HCT116 (cell line): Measurements from ENCODE around the gene TMEM147. TPM values are rescaled to one million over a fixed set of nuclear protein-coding genes. Genes with fewer than 3 reads are reported as not detected.

Experiments
- ATAC-seq: fragments of 200-7000 bp; cut with Tn5 transposase; 2 replicates; pipeline ENCODE4 v1.9.1; 2020; ENCODE audit warnings: mild to moderate bottlenecking, moderate library complexity
- BruUV-seq: library from RNA; stranded (reverse); fragments of 400-500 nt; replicated peaks from 2 replicates; lab custom pipeline; 2021; lab: Mats Ljungman, UMichigan
- CTCF ChIA-PET: fragments of 300-600 bp; sonication (Branson Sonifier 250); formaldehyde crosslinking; loops from one replicate; lab custom pipeline; 2021; ENCODE audit warnings: antibody characterized with exemption; lab: Charles Lee
- POLR2A ChIA-PET: fragments of 300-600, 350-600 bp; sonication (Branson Sonifier 250); formaldehyde crosslinking; loops from one replicate; lab custom pipeline; 2021; ENCODE audit warnings: antibody characterized with exemption; lab: Charles Lee
- RAD21 ChIA-PET, 2 experiments: fragments of 300-600 bp; sonication (Branson Sonifier 250); formaldehyde crosslinking; loops; one replicate each; lab custom pipeline; 2023; ENCODE audit warnings: low total read pairs in 2 of 2; ENCODE audit not compliant: uncharacterized antibody in 2 of 2, unreplicated experiment in 2 of 2, low non-redundant PET in 1 of 2; lab: Charles Lee
- DNase-seq: peaks from one replicate; pipeline ENCODE4 v3.0.0-alpha.2; 2010; ENCODE audit warnings: low read depth, low spot score
- H2AFZ ChIP-seq: fragments of 200-600 bp; shearing (Covaris generic), sonication (generic); 2 replicates; pipeline ENCODE4 v1.6.1; 2017; ENCODE audit warnings: low read depth, mixed run types, mixed read lengths, antibody characterized with exemption, low read length; ENCODE audit not compliant: poor library complexity, severe bottlenecking
- H3K27ac ChIP-seq: 2 replicates; pipeline ENCODE4 v1.5.1; 2012; ENCODE audit warnings: low read depth, low read length
- H3K27me3 ChIP-seq: fragments of 200-600 bp; sonication (generic); 2 replicates; pipeline ENCODE4 v1.6.1; 2016; ENCODE audit warnings: mixed run types, low read length, mixed read lengths; ENCODE audit not compliant: insufficient read depth
- H3K36me3 ChIP-seq, 2 experiments: fragments of 200-500 bp in 1 of 2; fragments of 200-600 bp in 1 of 2; sonication (Bioruptor generic) in 1 of 2; sonication (generic) in 1 of 2; 2 replicates each; pipeline versions ENCODE4 v1.5.1 to v1.6.1; 2014 to 2016; ENCODE audit warnings: low read length in 2 of 2, inconsistent platforms in 1 of 2, mixed read lengths in 1 of 2, mixed run types in 1 of 2; ENCODE audit not compliant: insufficient read depth in 2 of 2, control insufficient read depth in 1 of 2
- H3K4me1 ChIP-seq, 2 experiments: fragments of 200-600 bp in 1 of 2; sonication (generic) in 1 of 2; 2 replicates each; pipeline versions ENCODE4 v1.5.1 to v1.6.1; 2012 to 2017; ENCODE audit warnings: low read length in 2 of 2, inconsistent platforms in 1 of 2, mild to moderate bottlenecking in 1 of 2, mixed read lengths in 1 of 2, mixed run types in 1 of 2, moderate library complexity in 1 of 2; ENCODE audit not compliant: insufficient read depth in 2 of 2, control insufficient read depth in 1 of 2
- H3K4me2 ChIP-seq: fragments of 200-600 bp; sonication (generic); 2 replicates; pipeline ENCODE4 v1.6.1; 2017; ENCODE audit warnings: mixed run types, low read length, mixed read lengths
- H3K4me3 ChIP-seq, 2 experiments: fragments of 200-600 bp in 1 of 2; sonication (generic) in 1 of 2; replicated peaks in 1 of 2; 2 replicates each; pipeline ENCODE4 v1.5.1; 2011 to 2016; ENCODE audit warnings: low read length in 2 of 2, control low read depth in 1 of 2, low read depth in 1 of 2, mild to moderate bottlenecking in 1 of 2, mixed read lengths in 1 of 2, mixed run types in 1 of 2
- H3K79me2 ChIP-seq: fragments of 200-600 bp; sonication (generic); 2 replicates; pipeline ENCODE4 v1.6.1; 2017; ENCODE audit warnings: mild to moderate bottlenecking, mixed run types, low read length, moderate library complexity, mixed read lengths; ENCODE audit not compliant: insufficient read depth
- H3K9ac ChIP-seq: fragments of 200-600 bp; sonication (generic); 2 replicates; pipeline ENCODE4 v1.6.1; 2016; ENCODE audit warnings: low read length, mixed read lengths
- H3K9me2 ChIP-seq: fragments of 200-600 bp; sonication (generic), shearing (Covaris generic); 2 replicates; pipeline ENCODE4 v1.6.1; 2017; ENCODE audit warnings: mixed run types, mild to moderate bottlenecking, moderate library complexity; ENCODE audit not compliant: insufficient read depth
- H3K9me3 ChIP-seq, 2 experiments: fragments of 200-500 bp in 1 of 2; fragments of 200-600 bp in 1 of 2; sonication (Bioruptor generic) in 1 of 2; sonication (generic) in 1 of 2; 2 replicates each; pipeline ENCODE4 v1.6.1; 2014 to 2017; ENCODE audit warnings: low read length in 2 of 2, mixed read lengths in 2 of 2, inconsistent platforms in 1 of 2, low read depth in 1 of 2, mild to moderate bottlenecking in 1 of 2, mixed run types in 1 of 2, moderate library complexity in 1 of 2; ENCODE audit not compliant: control insufficient read depth in 1 of 2, insufficient read depth in 1 of 2
- H4K20me1 ChIP-seq: fragments of 200-600 bp; sonication (generic), shearing (Covaris generic); 2 replicates; pipeline ENCODE4 v1.6.1; 2017; ENCODE audit warnings: mixed run types, mild to moderate bottlenecking, moderate library complexity; ENCODE audit not compliant: insufficient read depth
- CBX3 ChIP-seq: IDR thresholded peaks from 2 replicates; pipeline ENCODE4 v1.6.1; 2012; ENCODE audit warnings: low read depth
- CEBPB ChIP-seq: IDR thresholded peaks from 2 replicates; pipeline ENCODE4 v1.6.1; 2012; ENCODE audit warnings: low read depth
- EZH2 ChIP-seq: fragments of 200-600 bp; sonication (generic); IDR thresholded peaks from 2 replicates; pipeline ENCODE4 v1.6.1; 2017; ENCODE audit warnings: antibody characterized with exemption, mixed run types
- FOSL1 ChIP-seq: IDR thresholded peaks from 2 replicates; pipeline ENCODE4 v1.6.1; 2012; ENCODE audit warnings: low read depth
- JUND ChIP-seq: IDR thresholded peaks from 2 replicates; pipeline ENCODE4 v1.6.1; 2012
- SP1 ChIP-seq: IDR thresholded peaks from 2 replicates; pipeline ENCODE4 v1.6.1; 2012; ENCODE audit warnings: low read depth
- SRF ChIP-seq: IDR thresholded peaks from 2 replicates; pipeline ENCODE4 v1.6.1; 2012; ENCODE audit warnings: low read depth
- TCF7L2 ChIP-seq: IDR thresholded peaks from 2 replicates; pipeline ENCODE4 v1.7.0; 2011; ENCODE audit warnings: borderline replicate concordance, inconsistent platforms; ENCODE audit not compliant: insufficient read depth, insufficient read length; ENCODE audit errors: extremely low read depth
- YY1 ChIP-seq: IDR thresholded peaks from 2 replicates; pipeline ENCODE4 v1.6.1; 2011; ENCODE audit warnings: low read length, low read depth, moderate library complexity, mild to moderate bottlenecking; ENCODE audit not compliant: insufficient replicate concordance; ENCODE audit errors: extremely low read depth
- intact Hi-C: fragments of 100-400 bp; cut with micrococcal nuclease; formaldehyde crosslinking; loops from 2 replicates; pipeline ENCODE4 v1.10.0; 2022
- total RNA-seq: library from RNA; stranded (reverse); gene quantifications from one replicate; pipeline ENCODE4 v1.2.1, GENCODE V29; 2021; ENCODE audit not compliant: unreplicated experiment
- TF ChIP-seq, protein P1 (sequence below): IDR thresholded peaks from 2 replicates; pipeline ENCODE4 v1.6.1; 2012
- TF ChIP-seq, protein P2 (sequence below): IDR thresholded peaks from 2 replicates; pipeline ENCODE4 v1.6.1; 2012; ENCODE audit warnings: low read depth
- TF ChIP-seq, protein P3 (sequence below): IDR thresholded peaks from 2 replicates; pipeline ENCODE4 v1.6.1; 2011; ENCODE audit warnings: mild to moderate bottlenecking, low read length, moderate library complexity; ENCODE audit not compliant: insufficient replicate concordance; ENCODE audit errors: extremely low read depth

TMEM147 gene
- total RNA-seq, 1 experiment from 2014 or later = 128 TPM

DNA sequence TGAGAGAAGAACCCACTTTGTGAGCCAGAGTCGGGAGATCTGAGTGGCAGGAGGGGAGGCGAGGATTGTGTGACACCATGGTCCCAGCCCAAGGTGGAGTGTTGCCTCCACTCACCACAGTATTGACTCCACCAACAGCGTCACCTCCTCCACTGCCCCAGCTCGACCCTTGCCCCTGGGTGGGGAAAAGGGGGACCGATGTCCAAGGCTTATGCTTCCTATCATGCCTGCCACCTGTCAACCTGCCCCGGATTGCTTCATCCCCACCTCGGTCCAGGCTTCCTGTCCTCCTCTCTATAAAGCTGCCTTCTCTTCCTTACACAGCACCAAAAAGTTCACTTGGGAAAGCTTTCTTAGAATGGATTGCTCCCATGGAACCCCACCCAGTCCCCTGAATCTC lies 39.4 kb upstream of the TMEM147 start:
- no peaks in the 10 kb centered on the region for H3K27me3 ChIP-seq
- H3K9me2 ChIP-seq = no peaks in the 10 kb centered on the region
- ATAC-seq (no peak), DNase-seq (no peak)
- H2AFZ ChIP-seq = no peak overlapping the region
- H3K79me2 ChIP-seq = peaks cover 49% of the 10 kb centered on the region
- no peaks in the 10 kb centered on the region for H3K9me3 ChIP-seq
- BruUV-seq = no TSS peak
- H3K4me3 ChIP-seq = no peak overlapping the region
- ChIA-PET CTCF (interaction anchor here (0.9 kb wide), 1 partner anchor 11 kb away, joined by 3 read pairs; no protein-coding TSS in a partner anchor), POLR2A (interaction anchor here (1.0 kb wide), 1 partner anchor 142 kb away, joined by 3 read pairs; the partner anchor contains the start of gene COX6B1), RAD21 (no interaction called here)
- no peaks in the 10 kb centered on the region for H4K20me1 ChIP-seq
- no peak overlapping the region for H3K9ac ChIP-seq
- no peak overlapping the region for H3K27ac ChIP-seq
- peaks cover 5 to 19% of the 10 kb centered on the region in 2 experiments; a peak in 3 of 4 replicates for H3K4me1 ChIP-seq
- no peak overlapping the region for H3K4me2 ChIP-seq
- TF ChIP-seq CBX3 (no peak), JUND (no peak), CEBPB (no peak), FOSL1 (no peak), EZH2 (no peak), YY1 (no peak), SP1 (no peak), SRF (no peak), TCF7L2 (no peak)
- TF ChIP-seq, protein P1, sequence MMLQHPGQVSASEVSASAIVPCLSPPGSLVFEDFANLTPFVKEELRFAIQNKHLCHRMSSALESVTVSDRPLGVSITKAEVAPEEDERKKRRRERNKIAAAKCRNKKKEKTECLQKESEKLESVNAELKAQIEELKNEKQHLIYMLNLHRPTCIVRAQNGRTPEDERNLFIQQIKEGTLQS = no peak
- TF ChIP-seq, protein P2, sequence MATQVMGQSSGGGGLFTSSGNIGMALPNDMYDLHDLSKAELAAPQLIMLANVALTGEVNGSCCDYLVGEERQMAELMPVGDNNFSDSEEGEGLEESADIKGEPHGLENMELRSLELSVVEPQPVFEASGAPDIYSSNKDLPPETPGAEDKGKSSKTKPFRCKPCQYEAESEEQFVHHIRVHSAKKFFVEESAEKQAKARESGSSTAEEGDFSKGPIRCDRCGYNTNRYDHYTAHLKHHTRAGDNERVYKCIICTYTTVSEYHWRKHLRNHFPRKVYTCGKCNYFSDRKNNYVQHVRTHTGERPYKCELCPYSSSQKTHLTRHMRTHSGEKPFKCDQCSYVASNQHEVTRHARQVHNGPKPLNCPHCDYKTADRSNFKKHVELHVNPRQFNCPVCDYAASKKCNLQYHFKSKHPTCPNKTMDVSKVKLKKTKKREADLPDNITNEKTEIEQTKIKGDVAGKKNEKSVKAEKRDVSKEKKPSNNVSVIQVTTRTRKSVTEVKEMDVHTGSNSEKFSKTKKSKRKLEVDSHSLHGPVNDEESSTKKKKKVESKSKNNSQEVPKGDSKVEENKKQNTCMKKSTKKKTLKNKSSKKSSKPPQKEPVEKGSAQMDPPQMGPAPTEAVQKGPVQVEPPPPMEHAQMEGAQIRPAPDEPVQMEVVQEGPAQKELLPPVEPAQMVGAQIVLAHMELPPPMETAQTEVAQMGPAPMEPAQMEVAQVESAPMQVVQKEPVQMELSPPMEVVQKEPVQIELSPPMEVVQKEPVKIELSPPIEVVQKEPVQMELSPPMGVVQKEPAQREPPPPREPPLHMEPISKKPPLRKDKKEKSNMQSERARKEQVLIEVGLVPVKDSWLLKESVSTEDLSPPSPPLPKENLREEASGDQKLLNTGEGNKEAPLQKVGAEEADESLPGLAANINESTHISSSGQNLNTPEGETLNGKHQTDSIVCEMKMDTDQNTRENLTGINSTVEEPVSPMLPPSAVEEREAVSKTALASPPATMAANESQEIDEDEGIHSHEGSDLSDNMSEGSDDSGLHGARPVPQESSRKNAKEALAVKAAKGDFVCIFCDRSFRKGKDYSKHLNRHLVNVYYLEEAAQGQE = no peak
- TF ChIP-seq, protein P3, sequence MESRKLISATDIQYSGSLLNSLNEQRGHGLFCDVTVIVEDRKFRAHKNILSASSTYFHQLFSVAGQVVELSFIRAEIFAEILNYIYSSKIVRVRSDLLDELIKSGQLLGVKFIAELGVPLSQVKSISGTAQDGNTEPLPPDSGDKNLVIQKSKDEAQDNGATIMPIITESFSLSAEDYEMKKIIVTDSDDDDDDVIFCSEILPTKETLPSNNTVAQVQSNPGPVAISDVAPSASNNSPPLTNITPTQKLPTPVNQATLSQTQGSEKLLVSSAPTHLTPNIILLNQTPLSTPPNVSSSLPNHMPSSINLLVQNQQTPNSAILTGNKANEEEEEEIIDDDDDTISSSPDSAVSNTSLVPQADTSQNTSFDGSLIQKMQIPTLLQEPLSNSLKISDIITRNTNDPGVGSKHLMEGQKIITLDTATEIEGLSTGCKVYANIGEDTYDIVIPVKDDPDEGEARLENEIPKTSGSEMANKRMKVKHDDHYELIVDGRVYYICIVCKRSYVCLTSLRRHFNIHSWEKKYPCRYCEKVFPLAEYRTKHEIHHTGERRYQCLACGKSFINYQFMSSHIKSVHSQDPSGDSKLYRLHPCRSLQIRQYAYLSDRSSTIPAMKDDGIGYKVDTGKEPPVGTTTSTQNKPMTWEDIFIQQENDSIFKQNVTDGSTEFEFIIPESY = no peak
- intact Hi-C loops = no loop called here
- peaks cover 20 to 33% of the 10 kb centered on the region in 2 experiments; a peak in 3 of 4 replicates for H3K36me3 ChIP-seq
